Activated CD8-positive, alpha-beta memory T cell treated with anti-CD3 and anti-CD28 coated beads, Interleukin-2, amount 50 U/mL, for 48 hours (primary cell): Measurements from ENCODE around the gene USP33.
"Not testable (repeated sequence)": the region's sequence is repeated elsewhere in the genome, so short reads cannot be mapped to it uniquely, and the experiment has no call there.

Source experiments
- DNase-seq: peaks from one replicate; pipeline ENCODE4 v3.0.0-alpha.2; 2020

USP33 gene

DNA sequence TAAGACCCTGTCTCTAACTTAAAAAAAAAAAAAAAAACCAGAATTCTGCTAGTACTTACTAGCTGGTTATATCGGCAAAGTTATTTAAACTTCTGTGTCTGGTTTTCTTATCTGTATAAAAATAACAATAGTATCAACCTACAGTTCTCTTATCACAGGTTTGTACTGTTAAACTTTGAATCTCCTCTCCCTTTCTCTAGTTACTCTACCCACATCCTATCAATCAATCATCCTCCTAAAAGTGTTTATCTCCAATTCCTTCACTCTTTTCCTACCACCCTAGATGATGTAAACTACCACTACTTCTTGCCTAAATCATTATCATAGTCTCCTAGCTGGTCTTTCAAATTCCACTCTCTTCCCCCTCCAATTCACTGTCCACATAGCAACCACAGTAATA lies 27.6 kb downstream of the USP33 start:
- DNase-seq = no peak

DNA sequence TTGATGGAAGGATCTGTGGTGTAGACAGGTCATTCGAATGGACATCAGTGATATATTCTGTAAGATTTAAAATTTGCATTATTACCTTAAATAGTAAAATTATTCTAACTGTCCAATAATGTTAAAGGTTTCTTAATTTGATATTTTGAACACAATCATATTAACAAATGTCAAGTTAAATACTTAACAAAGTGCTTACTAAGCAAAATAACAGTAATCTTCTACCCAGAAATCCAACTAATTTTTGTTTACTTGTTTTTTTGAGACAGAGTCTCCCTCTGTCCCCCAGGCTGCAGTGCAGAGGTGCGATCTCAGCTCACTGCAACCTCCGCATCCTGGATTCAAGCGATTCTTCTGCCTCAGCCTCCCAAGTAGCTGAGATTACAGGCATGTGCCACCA lies 33.9 kb downstream of the USP33 start:
- DNase-seq = no peak

DNA sequence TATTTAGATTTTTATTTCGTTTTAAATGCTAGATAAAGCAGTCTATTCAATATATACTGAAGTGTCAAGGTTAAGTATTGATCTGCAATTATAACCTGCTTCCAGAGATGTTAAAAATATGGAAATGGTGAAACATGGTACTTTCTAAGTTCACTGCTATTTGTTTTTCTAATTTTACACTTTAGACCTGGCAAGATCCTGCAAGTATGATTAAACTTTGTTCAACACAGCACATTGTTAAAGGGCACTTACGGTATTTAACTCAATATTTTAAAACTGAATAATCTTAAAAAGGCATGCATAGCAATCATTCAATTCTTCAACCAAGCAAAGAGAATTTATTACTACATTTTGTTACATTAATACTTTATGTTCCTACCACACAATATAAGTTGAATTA lies 41.5 kb downstream of the USP33 start:
- no peak for DNase-seq

DNA sequence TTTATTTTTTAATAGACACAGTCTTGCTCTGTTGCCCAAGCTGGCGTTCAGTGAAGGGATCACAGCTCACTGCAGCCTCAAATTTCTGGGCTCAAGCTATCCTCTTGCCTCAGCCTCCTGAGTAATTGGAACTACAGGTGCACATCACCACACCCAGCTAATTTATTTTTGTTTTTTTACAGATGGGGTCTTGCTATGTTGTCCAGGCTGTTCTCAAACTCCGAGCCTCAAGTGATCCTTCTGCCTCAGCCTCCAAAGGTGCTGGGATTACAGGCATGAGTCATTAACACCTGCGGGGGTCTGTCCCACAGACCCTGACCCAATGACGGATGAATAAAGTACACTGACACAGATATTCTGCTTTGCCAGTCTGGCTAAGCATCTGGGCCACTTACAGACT lies 43.6 kb downstream of the USP33 start:
- no peak for DNase-seq

DNA sequence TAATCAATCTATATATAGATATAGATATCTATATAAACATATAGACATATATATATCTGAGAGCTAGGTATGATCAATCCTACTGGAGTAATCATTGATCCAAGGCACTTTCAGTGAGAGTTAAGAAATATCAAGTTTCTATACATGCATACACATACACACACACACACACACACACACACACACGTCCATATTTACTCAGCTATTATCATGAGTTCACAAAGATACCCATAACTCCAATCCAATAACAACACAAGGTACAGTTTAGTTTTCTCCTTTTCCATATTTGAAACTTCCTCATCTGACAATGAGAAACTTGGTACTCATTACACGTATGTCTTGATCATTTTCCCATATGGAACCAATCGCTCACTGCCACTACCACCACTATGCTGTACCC lies 49.9 kb downstream of the USP33 start:
- DNase-seq = no peak

DNA sequence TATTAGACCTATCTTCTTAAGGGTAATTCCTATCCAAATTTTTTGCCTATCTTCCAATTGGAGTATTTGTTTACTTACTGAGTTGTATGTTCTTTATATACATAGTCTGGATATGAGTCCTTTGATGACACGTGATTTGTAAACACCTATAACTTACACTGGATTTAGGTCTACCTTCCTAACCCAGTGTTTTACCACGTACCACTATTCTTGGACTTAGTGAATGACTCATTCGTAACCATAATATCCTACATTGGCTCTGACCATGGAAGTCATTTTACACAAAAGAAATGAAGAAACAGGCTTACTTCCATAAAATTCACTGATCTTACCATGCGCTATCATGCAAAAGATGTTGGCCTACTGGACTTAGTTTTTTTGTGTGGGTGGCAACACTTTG lies 53.3 kb downstream of the USP33 start:
- DNase-seq = no peak

DNA sequence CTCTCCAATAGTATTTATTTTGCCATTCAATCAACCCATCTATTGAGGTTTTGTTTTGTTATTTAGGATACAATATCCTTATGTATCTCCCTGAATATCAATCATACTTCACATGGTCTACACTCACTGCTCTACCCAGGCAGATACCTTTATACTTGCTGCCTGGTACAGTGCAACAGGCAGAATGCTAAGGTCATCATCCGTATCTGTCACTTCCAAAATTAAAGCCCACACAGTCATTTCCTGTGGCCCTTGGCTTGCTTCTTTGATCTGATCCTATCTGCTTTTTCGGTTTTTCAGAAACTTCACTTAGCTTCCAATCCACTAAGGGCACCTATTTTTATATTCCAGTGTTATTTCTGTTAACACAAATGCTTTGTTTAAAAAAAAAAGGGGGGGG lies 54.9 kb downstream of the USP33 start:
- DNase-seq = no peak

DNA sequence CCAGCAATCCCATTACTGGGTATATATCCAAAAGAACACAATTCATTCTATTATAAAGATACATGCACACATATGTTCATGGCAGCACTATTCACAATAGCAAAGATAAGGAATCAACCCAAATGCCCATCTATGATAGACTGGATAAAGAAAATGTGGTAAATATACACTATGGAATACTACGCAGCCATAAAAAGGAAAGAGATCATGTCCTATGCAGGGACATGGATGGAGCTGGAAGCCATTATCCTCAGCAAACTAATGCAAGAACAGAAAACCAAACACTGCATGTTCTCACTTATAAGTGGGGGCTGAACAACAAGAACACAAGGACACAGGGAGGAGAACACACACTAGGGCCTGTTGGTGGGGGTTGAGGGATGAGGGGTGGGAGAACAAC lies 60.0 kb downstream of the USP33 start:
- DNase-seq = not testable (repeated sequence)

DNA sequence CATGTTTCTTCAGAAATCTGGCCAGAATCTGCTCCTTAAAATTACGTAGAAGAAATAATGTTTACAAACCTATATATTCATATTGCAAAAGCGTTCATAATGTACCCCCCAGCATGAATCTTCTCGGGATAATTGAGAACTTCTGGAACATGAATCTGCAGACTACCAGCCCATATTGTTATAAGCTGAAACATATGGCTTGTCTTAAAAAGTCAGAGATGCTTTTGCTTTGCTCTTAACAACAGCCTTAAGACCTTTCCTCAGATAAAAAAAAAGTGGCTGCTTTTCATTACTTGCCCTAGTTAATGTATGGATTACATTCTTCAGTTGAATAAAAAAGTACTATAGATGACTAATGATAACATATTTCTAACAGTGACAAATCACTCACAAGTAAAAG lies 62.2 kb downstream of the USP33 start:
- DNase-seq = no peak

DNA sequence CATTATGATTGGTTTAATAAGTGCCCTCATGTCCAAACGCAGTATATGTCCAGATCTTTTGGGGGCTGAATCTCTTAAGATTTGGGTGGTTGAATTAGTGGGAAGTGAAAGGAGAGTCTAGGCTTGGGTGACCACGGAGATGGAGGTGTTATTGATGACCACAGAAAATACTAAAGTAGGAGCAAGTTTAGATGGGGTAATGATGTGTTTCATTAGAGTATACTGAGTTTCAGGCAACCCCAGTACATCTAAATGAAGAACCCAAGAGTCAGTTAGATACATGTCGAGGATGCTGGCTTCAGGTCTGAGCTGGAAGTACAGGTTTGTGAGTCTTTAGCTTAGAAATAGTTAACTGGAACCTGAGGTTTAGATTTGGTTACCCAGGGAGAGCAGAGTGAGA lies 70.7 kb downstream of the USP33 start:
- no peak for DNase-seq

DNA sequence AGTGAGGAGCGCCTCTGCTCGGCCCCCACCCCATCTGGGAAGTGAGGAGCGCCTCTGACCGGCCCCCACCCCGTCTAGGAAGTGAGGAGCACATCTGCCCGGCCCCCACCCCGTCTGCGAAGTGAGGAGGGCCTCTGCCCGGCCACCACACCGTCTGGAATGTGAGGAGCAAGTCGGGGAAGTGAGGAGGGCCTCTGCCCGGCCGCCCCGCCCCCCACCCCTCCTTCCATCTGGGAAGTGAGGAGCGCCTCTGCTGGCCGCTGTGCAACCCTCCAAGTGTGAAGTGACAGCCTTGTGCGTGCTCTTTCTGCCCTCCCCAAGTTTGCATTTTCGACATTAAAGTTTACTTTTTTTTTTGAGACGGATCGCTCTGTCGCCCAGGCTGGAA lies 72.1 kb downstream of the USP33 start:
- DNase-seq = no peak

DNA sequence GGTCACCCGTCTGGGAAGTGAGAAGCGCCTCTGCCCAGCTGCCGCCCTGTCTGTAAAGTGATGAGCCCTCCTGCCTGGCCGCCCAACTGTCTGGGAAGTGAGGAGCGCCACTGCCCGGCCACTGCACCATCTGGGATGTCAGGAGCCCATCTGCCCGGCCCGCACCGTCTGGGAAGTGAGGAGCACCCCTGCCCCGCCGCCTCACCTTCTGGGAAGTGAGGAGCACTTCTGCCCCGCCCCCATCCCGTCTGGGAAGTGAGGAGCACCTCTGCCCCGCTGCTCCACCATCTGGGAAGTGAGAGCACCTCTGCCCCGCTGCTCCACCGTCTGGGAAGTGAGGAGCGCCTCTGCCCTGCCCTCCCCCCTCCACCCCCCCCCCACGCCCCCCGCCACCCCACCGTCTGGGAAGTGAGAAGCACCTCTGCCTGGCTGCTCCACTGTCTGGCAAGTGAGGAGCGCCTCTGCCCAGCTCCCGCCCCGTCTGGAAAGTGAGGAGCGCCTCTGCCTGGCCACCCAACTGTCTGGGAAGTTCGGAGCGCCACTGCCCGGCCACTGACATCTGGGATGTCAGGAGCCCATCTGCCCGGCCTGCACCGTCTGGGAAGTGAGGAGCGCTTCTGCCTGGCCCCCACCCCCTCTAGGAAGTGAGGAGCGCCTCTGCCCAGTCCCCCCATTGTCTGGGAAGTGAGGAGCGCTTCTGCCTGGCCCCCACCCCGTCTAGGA lies 72.7 kb downstream of the USP33 start:
- no peak for DNase-seq

DNA sequence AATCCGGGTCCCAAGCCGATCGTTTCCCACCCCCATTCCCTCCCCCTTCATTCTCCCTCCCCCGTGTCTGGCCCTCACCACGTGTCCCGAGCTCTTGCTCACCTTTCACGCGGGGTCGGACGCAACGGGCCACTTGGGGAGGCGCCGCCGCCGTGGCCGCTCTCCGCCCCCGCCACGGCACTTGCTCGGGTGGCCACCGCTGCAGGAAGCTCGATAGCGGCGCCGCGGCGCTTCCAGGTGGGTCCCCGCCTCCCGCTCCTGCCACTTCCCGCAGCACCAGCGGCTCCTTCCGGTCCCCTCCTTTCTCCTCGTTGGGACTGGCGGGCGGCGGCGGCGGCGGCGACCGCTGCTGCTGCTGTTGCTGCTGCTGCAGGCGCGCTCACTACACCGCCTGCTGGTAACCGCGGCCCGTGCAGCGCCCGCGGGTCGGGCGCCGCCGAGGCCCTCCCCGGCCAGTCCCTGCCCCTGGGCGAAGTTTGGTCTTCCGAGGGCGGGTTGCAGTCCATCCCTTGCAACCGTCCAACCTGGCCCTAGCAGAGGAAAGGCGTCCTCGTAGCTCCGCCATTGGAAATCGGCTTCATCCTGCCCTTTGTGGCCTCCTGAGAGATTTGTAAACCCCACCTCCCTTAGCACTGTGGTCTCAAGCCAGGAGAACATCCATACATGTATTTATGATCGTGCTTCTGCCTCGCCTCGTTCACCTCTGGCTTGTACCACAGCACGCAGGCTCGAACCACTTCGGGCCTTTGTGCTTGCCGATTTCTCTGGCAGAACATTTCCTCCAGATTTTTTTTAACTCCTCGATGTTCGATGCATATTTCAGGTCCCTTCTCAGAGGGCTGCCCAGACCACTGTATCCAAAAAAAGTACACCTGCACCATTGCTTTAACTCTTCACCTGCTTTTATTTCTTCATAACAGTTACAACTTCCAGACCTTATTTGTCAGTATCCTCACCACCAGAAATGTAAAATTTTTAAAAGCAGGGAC lies 76.2 kb downstream of the USP33 start:
- DNase-seq = peak; percentile 94

DNA sequence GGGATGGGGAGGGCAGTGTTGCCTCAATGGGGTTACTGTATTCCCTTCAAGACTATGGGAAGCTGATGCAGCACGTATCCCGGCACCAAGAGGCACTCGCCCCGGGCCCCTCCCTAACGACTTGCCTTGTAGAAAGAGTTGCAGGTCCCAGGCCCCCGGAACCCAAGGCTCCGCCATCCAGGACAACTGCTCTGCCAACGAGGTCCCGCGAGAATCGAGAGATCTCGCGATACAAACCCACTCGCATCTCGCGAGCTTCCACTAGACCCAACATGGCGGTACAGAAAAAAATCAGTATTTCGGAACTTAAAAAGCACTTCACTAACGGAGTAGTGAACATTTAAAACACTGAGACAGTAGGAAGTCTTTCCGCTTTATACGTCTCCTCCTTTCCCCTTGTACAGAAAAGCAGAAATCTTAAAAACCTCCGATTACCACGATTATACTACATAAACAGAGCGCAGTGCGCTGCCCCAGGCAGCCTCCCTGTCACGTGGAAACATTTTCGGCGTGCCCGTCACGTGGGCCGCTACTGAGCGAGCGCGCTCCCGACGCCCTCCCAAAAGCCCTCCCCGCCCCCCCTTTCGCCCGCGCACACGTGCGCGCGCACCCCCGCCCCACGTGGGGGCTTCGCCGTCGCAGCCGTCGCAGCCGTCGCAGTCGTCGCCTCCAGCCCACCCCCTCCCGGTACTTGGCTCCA lies 77.0 kb downstream of the USP33 start, which contains the start of gene ZZZ3:
Gene ZZZ3, minus strand, starts transcription at position 199 of the 700 bp plus-strand sequence. CDS start 49,304 bp downstream, outside the sequence.
- DNase-seq = peak; percentile 92

DNA sequence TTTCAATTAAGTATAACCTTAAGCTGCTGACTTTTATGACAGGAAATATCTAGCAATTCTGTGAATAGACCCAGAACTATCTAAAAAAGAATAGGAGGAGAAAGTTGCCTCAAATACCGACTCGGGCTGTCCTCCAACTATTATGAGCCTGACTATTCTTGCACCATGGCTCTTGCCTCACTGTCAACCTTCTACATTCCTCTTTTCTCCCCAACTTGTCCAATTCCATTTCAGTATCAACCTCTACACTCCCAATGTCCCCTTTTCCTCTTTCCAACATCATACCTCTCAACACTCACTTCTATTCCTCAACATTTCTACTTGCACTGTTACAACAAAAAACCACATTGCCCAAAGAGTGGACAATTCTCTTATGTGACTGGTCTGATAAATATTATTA lies 79.5 kb downstream of the USP33 start:
- no peak for DNase-seq

DNA sequence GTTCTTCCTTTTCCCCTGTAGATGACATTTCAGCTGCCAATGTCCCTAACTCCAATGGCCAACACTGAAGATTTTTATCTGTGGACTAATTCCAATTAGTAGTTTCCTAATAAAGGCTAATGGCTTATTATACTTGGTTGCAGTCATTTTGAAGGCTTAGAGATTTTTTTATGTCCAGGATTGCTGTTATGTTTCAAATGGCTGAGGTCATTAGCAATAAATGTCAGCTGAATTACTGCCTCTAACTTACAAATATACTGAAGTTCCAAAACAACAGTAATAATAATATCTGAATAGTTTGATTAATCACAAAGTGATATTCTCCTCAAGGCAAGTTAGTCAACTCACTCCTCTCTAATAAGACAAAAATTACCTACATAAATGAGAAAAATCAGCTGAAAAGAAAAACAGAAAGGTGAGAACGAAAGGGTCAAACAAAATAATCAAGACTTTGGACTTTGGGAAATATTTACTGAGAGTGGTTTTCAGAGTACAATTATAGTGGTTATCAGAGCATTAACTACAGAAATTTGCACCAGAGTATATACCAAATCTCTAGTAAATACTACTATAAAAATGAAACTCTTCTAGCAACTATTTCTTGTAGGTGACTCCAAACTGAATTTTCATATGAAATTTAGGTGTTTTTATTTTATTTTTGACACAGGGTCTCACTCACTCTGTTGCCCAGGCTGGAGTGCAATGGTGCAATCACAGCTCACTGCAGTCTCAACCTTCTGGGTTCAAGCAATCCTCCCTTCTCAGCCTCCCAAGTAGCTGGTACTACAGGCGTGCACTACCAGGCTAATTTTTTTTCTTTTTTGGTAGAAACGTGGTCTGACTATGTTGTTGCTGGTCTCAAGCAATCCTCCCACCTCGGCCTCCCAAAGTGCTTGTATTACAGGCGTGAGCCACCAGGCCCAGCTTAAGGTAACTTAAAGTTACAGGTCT lies 80.7 kb downstream of the USP33 start:
- DNase-seq = no peak

DNA sequence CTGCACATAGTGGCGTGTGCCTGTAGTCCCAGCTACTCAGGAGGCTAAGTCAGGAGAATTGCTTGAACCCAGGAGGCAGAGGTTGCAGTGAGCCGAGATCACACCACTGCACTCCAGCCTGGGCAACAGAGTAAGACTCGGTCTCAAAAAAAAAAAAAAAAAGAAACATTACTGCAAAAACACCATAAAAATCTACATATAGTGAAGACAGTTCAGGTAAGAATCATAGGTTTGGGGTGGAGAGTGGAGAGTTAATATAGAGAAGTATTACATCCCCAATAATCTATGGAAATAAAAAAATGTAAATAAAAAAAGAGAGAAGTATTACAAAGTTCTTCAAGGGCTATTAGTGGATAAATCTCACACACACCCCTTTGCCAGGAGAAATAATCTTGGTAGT lies 84.8 kb downstream of the USP33 start:
- DNase-seq = not testable (repeated sequence)

DNA sequence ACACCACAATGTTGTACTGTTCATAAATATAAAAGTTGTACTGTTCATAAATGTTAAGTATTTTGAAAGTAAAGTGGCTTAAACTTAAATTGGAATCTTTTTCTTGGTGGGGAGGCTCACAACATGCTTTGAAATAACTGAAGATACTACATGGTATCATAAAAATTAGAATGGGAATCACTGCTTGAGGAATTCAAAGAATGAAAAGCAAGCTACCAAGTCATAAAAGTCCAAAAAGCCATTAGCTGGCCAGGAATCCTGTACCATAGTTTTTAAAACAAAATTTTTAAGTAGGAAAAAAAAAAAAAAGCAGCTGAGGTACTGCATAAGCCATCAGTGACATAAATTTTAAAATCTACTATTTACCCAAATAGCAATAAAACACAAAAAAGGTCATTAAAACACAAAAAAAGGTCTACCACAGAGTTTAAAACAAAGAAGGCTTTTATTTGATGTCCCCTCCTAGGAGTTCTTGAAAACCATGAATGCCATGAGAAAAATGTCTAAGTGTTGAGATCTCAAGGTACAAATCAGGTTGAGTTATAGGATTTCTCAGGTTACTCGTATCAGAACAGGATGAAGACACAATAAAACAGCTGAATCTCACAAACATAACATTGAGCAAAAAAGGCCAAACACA lies 85.8 kb downstream of the USP33 start:
- no peak for DNase-seq

DNA sequence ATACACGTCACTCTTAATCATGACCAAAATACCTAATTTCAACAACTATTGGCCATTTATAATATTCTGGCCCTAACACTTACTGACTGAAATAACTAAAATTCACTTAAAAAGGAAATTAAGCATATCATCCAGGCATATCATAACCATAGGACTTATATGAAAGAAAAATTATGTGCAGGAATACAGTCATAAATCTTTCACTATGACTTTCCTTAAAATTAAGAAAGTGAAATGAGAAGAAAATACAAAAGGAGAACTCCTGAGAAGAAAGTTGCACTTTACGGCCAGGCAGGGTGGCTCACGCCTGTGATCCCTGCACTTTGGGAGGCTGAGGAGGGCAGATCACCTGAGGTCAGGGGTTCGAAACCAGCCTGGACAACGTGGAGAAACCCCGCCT lies 86.6 kb downstream of the USP33 start:
- no peak for DNase-seq

DNA sequence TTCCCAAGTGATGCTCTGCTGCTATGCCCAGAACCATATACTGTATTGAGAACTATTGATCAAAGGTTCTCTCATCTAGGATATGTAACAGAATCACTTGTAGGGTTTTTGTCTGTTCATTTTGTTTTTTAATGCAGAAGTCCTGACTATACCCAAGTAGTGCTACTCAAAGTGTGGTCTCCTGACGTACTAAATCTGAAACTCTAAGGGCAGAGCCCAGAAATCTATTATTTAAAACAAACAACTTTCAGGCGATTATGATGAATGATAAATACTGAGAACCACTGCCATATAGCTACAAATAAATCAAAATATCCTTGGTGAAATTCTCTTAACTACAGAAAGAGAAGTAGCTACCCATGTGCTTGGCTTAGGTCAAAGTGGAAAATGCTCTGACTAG lies 87.3 kb downstream of the USP33 start:
- no peak for DNase-seq

DNA sequence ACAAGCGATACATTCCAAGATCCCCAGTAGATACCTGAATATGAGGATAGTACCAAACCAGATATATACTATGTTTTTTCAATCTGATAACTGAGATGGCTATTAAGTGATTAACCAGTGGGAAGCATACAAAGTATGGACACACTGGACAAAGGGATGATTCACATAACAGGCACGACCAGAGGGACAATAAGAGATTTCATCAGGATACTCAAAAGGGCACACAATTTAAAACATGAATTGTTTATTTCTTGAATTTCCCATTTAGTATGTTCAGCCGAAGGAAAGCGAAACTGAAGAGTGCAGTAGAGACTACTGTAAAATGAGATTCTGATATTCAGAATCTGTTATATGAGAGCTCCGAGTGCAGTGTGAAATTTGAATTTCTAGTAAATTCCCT lies 87.8 kb downstream of the USP33 start:
- no peak for DNase-seq

DNA sequence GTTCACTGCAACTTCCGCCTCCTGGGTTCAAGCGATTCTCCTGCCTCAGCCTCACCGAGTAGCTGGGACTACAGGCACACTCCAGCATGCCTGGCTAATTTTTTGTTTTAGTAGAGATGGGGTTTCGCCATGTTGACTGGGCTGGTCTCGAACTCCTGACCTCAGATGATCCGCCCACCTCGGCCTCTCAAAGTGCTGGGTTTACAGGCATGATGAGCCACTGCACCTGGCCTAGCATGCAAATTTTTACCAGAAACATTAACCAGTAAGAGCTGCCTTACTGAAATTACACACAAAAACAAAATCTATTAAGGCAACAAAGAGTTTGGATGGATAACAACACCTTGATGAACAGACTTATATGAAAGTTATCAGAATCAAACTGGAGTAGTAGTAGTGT lies 89.3 kb downstream of the USP33 start:
- DNase-seq = no peak
